GM18517 (cell line): ENCODE measurements around the gene RHCE.
"Not testable (repeated sequence)": the region's sequence is repeated elsewhere in the genome, so short reads cannot be mapped to it uniquely, and the experiment has no call there.

Source experiments
- ATAC-seq: cut with Tn5 transposase; IDR thresholded peaks from one replicate; pipeline ENCODE4 v1.9.1; 2021; ENCODE audit warnings: mild to moderate bottlenecking, moderate library complexity; ENCODE audit not compliant: unreplicated experiment

Gene RHCE

DNA sequence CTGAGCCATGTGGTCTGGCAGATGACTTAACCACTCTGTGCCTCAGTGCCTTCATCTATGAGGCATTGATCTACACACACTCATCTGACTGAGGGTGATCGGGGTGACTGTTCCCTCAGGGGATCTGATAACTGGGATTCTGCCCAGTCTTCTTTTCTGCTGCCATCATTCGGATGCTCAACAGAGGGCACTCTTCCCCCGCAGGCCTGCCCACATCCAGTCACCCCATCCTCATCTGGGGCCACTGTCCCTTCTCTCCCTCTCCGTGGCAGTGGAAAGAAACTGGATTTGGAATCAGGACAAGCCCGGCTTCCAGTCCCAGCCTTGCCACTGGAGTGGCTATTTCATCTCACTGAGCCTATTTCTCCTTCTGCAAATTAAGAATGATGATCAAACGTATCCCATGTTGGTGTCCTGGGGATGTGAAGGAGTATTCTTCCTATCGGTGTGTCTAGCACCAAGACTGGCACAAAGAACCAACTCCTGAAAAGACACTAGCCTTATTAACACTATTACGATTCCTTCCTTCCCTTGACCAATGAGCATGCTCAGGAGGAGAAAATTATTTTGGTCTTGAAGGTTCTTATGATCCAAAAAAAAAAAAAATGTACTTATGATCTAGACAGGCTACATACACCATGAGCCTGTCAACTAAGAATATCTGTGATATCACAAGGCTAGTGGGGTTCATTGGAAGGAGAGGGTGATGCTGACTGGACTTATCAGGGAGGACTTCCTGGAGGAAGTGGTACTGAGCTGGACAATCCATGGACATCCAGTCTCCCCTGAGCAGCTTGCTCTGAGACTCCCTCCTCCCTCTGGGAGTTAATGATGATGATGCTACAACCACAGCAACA lies 17.4 kb downstream of the RHCE start:
- ATAC-seq: not testable (repeated sequence)

DNA sequence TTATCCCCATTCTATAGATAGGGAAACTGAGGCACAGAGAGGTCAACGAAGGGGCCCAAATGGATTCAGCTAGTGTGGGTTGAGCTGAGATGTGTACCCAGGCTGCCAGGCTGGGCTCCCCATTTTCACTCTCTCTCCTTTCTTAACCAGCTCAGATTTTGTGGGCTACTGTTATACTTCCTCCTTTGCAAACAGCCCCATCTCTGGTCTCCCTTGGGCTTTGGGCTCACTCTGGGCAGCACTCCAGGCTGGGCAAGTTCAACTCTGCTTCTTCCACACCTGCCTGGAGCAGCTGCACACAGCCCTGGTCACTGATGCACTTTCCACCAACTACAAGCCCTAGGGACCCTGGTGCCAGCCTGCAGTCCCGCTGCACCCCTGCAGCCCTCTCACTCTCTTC lies 22.5 kb downstream of the RHCE start:
- not testable (repeated sequence) for ATAC-seq

DNA sequence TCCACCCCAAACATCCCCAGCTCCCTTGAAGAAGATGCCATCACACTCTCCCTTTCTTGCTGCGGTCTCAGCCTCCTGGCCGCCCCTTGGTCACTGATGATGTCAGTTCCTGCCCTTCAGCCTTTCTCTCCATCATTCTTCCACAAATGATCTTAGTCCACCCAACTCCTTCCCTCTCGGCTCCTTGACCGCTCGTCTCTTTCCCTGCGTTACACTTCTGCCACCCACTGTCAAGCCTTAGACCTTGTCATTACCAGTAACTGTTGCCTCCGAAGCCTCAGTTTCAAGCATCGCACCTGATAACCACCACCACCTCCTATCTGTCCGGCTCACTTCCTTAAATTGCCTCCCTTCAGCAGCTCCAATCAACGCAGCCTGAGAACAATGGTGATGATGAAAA lies 23.1 kb downstream of the RHCE start:
- not testable (repeated sequence) for ATAC-seq

DNA sequence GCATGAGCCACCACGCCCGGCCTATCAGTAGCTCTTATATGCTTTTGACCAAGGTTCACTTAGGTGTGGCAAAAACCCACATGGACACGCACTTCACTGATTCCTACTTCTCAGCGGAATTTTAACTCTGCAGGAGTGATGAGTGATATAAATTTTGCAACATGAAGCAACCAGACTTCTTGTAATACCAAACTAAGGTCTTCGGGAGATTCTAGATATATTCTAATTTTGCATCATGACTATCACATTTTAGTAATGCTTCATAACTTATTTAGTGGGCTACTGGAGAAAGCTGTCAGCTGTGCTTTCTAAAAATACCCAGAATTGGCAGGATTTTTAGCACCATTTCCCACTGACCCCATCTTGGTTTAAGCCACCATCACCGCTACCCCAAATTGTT lies 27.8 kb downstream of the RHCE start:
- ATAC-seq: no peak

DNA sequence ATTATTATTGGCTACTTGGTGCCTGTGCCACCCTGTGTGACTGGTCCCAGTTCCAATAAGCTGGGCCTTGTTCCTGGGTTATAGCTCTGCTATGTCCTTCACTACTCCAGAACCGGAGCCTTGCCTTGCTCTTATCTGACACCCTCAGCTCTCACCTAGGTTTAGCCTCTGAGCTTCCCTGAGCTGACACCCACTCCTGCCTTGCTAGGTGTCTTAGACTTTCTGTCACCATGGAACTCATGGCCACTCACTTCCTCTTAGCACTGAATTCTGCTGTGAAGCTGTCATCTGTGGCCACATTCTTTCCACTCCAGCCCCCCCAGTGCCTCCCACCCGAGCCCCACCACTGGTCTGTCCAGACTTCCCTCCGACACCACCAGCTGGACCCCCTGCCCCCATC lies 30.9 kb downstream of the RHCE start:
- ATAC-seq: not testable (repeated sequence)

DNA sequence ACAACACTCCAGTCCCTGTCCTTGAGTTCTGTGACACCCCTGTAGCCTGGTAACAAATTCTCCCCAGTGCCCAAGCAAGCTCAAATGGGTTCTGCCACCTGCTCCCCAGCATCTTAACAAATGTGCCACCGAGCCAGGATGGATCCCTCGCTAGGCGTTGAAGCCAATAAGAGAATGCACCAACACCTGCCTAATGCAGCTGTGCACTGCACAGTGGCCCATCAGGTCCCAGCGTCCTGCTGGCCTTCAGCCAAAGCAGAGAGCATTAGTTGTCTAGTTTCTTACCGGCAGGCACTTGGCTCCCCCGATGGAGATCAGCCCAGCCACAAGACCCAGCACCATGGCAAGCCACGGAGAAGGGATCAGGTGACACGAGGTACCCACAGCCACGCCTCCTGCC lies 31.9 kb downstream of the RHCE start:
- not testable (repeated sequence) for ATAC-seq

DNA sequence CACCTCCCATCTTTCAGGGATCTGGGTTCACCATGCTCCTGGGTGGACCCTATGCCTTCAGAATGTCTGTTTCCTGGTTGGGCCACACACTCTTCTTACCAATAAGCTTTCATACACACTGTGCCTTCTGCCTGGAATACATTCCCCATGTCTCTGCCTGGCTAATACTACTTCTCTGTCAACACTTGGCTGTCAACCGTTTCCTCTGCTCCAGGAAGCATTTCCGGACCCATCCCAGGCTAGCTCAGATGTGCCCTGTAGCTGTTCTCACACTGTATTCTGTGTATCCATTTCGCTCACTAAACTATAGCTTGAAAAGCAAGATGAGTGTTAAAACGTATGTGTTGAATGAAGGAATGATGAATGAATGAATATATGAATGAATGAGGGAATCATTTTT lies 33.5 kb downstream of the RHCE start:
- ATAC-seq: not testable (repeated sequence)

DNA sequence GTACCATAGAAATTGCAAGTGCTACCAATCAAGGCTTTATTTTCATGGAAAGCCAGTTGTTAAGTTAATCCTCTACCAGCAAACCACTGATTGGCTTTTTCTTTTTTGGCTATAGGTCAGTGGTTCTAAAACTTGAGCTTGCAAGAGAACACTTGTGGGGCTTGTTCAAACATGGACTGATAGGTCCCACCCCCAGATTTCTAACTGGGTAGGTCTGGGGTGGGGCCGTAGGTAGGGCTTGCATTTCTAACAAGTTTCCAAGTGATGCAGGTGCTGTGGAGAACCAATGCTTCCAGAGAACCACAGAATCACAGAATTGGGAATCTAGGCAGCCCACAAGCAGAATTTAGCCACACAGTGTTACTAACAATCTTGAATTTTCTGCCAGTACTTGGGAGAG lies 36.8 kb downstream of the RHCE start:
- not testable (repeated sequence) for ATAC-seq

DNA sequence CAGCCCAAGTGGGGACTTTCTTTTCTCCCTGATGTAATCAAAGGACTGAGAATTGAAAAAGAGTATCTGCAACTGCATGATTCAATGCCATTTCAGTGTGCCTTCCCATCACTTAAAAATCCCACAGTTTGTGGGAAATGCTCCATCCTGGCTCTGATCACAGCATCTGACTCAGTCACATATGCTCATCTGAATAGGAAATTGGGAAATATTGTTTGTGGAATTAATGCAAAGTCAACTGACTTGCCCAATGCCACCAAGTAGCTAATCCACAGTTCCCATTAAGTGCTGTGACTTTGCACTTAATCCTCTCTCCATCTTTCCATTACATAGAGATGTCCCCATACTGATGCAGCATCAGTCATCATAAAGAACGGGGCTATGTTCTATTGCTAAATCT lies 37.5 kb downstream of the RHCE start:
- not testable (repeated sequence) for ATAC-seq

DNA sequence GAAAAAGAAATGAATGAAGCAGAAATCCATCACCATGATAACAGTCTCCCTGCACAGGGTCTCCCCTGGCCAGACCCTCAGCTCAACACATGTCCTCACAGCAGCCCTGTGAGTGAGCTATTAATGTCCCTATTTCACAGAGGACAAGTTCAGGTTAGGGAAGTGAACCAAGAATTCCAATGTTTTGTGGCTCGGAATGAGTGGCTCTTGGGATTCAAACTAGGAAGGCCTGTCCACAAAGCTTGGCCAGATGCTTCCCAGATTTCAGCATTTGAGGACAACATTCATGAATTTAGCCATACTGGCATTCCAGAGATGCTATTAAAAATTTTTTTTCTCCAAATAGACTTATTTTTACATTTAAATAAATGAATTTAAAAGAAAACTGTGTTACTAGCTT lies 38.1 kb downstream of the RHCE start:
- ATAC-seq: not testable (repeated sequence)

DNA sequence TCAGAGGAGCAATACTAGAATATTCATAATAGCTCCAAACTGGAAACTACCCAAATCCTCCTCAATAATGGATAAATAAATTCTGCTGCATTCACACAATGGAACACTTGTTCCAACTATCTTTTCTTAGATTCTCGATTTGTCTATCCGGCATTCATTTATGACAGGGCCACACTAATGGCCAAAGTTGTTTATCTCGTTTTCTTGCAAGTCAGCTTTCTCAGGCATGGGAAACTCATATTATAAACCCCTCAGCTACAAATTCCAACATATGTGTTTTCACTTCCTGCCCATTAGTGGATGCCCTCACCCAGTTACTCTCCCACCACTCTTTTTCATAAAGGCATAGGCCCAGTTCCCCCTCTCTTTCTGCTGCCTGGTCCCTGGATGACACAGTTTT lies 42.3 kb downstream of the RHCE start:
- not testable (repeated sequence) for ATAC-seq

DNA sequence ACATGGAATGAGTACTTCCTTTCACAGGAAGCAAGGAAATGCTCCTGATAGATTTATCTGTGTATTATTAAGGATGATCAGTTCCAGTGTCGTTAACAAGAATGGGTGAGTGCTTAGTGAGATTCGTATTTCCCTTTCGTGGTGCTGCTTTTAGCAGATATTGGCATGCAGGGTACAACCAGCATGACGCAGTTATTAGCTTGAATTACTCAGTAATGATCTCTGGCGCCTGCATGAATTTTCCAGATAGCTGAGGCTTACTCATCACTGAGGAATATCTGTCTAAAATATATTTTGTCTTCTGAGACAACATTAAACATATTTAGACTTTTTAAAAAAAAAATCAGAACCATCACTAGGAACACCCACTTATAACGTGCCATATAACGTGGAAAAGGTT lies 48.9 kb downstream of the RHCE start:
- ATAC-seq: not testable (repeated sequence)

DNA sequence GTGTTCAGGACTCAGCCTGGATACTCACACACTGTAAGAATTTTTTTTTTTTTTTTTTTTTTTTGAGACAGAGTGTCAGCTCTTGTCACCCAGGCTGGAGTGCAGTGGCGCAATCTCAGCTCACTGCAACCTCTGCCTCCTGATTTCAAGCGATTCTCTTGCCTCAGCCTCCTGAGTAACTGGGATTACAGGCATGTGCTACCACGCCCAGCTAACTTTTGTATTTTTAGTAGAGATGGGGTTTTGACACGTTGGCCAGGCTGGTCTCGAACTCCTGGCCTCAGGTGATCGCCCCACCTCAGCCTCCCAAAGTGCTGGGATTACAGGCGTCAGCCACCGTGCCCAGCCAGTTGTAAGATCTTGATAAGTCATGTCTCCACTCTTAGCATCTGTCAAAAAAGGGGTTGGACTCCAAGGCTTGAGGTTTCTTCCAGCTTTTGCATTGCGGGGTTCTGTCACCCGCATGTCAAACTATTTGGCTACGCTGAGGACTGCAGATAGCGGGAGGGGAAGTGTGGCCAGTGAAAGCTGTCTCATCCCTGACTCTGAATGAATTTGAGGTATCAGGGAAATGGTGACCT lies 50.8 kb downstream of the RHCE start:
- ATAC-seq: not testable (repeated sequence)

DNA sequence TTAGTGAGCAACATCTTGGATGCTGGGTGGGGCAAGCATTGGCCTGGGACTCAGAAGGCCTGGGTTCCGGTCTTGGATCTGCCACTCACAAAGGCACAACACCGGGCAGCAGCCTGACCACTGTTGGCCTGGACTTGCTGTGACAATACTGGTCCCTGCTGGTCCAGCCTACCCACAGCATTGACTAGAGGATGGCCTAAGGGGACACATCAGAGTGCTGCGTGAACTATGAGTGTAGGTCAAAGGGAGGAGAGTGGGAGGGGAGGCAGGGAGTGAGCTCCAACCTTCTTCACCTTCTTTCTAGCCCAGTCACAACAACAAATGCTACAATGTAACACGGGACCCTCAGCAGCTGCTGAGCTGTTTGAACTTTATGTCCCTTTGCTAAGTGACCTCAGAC lies 51.4 kb downstream of the RHCE start:
- no peak for ATAC-seq

DNA sequence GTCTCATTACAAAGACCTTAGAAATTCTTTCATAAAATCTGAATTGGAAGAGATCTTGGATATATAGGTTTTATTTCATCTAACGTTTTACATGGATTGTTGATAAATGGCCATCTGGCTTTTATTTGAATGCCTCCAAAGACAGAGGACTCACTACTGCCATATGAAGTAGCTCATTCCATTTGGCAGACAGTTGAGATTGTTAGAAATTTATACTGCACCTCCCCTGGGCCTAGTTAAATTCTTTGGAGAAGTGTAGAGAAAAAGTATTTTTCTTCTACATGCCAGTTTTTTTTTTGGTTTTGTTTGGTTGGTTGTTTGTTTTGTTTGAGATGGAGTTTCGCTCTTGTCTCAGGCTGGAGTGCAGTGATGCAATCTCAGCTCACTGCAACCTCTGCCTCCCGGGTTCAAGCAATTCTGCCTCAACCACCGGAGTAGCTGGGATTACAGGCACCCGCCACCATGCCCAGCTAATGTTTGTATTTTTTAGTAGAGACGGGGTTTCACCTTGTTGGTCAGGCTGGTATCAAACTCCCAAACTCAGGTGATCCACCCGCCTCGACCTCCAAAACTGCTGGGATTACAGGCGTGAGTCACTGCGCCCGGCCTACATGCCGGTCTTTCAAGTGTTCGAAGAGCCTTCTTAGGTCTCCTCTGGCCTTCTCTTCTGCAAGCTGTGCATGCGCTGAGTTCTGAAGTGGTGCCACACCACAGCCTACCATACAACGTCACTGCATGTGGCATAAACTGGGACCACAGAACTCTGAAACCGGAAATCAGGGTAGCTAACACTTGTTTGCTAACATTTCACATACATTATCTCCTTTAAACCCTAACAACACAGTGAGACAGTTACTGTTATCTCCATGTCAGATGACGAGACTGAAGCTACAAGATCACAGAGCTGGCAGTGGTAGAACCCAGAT lies 57.7 kb downstream of the RHCE start:
- ATAC-seq: not testable (repeated sequence)

DNA sequence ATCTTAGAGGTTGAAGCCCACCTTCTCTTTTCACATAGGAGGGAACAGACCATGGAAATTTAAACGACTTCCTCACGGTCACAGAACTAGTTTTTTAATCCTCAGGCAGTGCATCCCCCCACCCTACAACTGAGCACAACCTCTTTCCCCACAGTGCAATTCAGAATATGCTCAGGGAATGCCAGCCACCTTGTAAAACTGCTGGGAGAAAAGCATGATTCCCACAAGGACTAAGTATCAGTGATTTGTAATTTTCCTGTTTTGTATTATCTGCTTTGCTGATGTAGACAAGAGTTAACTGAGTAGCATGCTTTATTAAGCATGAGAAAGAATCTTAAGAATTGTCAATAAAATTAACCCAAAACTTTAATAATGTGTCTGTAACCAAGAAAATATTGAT lies 58.7 kb downstream of the RHCE start:
- no peak for ATAC-seq

DNA sequence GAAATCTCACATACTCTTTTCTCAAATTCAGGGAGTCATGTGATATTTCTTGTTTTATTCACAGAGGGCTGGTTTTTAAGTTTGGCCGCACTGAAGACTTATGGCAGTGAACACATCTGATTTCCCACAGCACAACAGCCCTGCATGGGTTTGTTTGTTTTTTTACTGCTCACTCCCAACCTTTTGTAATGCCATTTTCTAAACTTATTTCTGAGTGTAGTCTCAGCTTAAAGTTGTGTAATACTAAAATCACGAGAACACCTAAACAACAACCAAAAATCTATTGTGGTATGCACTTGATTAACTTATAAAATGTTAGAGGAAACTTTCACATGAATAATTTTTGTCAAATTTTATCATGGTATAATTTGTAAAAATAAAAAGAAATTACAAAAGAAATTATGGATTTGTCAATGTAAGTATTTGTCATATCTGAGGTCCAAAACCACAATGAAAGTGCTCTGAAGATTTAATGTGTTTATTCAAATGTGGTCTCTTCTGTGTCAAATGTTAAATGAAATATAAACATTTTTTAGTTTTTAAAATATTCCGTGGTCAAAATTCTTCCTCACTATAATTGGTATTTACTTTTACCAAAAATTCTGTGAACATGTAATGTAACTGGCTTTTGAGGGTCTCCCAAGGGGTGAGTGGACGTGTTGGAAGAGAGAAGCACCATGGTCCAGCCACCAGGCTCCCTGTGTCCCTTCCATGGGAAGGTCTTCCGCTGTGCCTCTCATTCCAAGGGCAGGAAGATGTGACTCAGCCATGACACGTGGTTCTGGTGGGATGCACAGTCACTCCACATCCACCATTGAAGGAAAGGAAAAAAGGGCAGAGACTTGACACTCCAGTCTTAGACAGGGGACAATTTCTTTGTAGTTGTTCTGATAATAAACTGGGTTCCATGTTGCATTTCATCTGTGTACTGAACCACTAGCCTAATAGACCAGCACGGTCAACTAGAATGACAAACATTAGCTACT lies 59.7 kb downstream of the RHCE start:
- no peak for ATAC-seq

DNA sequence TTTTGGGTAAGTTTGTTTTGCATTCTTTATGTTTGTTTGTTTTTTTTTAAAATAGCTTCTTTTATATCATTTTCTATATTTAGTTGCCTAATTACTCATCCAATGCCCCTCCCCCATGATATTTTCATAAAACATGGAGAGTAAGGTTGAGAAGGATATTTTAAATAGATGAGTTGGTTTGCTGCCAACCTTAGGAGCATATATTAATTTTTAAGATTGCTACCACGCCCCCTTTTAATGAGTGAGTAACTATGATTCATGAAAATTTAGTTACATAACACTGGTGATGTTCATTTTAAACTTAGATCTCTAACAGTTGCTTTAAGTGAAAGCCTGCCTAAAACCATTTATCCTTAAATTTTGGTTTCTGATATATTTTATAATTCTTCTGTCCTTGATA lies 63.8 kb downstream of the RHCE start:
- no peak for ATAC-seq

DNA sequence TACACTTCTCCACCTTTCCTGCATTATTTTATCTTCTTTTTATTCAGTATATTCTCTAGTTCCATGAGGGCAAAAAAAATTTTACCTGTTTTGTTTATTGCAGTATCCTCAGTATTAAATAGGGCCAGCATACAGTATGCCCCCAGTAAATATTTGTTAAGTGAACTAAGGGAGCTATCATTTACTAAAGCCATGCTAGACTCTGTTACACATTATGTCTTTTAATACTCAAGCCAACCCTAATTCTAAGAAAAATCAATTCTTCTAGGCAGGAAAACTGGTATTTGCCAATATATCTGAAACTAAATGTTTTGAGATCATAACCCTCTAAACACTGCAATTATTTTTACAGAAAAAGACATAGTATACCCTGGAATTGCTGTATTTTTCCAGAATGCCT lies 64.2 kb downstream of the RHCE start:
- no peak for ATAC-seq

DNA sequence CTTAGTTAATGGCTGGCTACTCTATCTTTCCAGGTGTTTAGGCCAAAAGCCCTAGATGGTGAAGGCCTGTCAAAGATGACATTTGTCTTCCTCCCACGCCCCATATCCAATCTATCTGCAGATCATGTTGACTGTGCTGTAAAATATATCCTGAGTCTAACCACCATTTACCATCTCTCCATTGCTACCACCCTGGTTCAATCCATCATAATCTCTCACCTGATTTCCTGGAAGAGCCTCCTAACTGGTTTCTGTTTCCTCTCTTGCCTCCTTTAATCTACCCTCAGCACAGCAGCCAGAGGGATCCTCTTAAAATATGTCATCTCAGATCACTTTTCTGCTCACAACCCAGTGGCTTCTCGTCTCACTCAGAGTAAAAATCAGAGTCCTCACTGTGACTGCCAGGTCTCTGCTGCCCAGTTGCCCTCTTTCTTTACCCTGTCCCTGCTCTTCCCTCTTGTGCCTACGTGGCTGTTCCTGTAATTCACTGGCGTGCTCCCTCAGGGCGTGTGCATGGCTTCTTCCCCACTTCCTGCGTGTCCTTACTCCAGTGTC lies 64.7 kb downstream of the RHCE start:
- no peak for ATAC-seq
